OCI-M2 (cell line): ENCODE measurements around the gene DNAJC9.
"Not testable (repeated sequence)": the region's sequence is repeated elsewhere in the genome, so short reads cannot be mapped to it uniquely, and the experiment has no call there.

ENCODE experiments used
- DNase-seq: peaks from one replicate; lab custom pipeline; 2025; ENCODE audit not compliant: unreplicated experiment; lab: John Stamatoyannopoulos, UW

Gene DNAJC9, protein sequence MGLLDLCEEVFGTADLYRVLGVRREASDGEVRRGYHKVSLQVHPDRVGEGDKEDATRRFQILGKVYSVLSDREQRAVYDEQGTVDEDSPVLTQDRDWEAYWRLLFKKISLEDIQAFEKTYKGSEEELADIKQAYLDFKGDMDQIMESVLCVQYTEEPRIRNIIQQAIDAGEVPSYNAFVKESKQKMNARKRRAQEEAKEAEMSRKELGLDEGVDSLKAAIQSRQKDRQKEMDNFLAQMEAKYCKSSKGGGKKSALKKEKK

DNA sequence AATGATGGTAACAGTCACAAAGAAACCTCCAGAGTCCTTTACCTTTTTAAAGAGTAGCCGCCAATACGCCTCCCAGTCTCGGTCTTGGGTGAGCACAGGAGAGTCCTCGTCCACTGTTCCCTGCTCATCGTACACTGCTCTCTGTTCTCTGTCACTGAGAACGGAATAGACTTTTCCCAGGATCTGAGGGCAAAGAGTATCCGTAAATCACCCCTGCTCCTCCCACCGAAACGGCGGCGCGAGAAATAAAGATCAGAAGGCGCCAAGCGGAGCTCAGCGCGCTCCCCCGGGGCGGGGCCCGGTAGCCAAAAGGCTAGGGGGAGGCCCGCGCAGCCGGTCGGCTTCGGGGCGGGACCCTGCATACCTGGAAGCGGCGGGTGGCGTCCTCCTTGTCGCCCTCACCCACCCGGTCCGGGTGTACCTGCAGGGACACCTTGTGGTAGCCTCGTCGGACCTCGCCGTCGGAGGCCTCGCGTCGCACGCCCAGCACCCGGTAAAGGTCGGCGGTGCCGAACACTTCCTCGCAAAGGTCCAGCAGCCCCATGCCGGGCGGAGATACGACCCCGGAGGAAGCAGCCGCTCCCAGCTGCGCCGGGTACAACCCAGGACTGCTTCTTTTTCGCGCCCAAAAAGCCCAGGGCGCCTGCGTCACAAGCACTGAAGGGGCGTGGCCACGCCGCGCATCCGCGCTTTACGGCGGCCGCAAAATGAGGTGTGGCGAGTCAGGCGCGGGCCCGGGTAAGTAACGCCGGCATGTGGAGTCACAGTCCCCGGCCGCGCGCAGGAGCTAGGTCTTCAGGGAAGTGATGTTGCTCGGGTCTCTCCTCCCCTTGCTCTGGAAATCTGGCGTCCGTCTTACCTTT, at the start of gene DNAJC9:
DNAJC9 (minus strand) TSS at position 610 of the 863 bp plus-strand sequence; CDS start at position 544, 66 bp downstream.
- no peak for DNase-seq

DNA sequence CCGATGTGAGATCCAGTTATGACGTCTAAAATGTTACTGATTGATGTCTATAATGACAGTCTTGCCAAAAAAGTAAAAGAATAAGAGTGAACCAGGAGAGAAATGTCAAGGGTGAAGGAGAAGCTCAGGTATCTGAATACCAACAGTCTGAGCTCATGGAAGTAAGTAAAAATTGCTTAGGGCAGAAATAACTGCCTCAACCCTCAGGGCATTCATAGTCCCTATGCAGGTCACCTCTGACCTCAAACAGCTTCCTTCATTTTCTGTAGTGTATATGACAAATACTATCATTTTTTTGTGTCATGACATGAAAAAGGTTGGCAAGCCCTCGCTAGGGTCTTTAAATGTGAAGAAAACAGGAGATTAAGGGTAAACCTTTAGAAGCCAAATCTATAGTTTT, 46.4 kb upstream of the DNAJC9 start:
- DNase-seq: no peak

DNA sequence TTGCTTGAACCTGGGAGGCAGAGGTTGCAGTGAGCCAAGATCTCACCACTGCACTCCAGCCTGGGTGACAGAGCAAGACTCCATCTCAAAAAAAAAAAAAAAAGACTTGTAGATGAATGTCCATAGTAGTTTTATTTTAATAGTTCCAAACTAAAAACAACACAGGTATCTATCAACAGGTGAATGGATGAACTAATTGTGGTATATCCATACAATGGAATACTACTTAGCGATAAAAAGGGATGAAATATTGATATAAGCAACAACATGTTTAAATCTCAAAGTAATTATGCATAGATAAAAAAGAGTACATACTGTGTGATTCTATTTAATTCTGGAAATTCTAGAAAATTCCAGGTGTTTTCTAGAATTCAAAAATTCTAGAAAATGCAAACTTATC, 42.9 kb upstream of the DNAJC9 start:
- DNase-seq: no peak

DNA sequence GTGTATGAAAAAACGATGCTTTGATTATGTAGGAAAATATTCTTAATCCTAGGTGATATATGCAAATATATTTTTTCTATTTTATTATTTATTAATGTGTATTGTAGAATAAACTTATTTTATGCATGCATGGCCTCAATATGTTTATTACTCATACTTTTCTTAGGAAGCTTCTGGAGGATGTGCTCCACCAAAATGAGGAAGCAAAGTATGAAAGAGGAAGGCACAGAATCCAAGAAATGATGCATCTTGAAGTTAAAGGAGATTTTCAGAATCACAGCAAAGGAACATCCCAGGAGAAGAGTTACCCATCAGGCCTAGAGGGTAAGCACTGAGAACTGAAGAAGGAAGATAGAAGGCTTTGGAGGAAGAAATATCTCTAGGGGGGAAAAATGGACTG, 40.4 kb upstream of the DNAJC9 start:
- no peak for DNase-seq

DNA sequence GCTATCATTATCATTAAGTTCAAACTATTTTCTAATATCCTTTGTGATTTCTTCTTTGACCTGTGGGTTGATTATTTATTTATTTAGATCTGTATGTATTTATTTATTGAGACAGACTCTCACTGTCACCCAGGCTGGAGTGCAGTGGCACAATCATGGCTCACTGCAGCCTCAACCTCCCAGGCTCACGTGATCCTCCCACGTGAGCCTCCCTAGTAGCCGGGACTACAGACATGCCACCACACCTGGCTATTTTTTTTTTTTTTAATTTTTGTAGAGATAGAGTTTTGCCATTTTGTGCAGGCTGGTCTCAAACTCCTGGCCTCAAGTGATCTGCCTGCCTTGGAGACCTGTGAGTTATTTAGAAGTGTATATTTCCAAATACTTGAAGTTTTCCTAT, 34.0 kb upstream of the DNAJC9 start:
- no peak for DNase-seq

DNA sequence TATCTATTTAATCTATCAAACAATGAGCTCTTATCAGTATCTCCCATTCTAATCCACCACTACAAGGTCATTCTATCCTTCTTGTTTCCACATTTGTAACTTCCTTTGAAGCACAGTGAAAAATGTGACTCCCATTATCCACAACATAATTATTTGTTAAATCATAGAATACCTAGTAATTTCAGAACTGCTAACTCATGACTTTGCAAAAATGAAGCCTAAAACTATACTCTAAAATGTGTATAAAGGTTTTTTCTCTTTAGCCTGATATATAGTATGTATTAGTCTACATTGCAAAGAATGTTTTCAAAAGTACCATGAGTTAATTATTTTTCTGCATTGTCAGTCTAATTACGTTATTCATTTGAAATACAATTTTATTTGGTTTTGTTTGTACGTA, 17.4 kb upstream of the DNAJC9 start:
- DNase-seq: no peak

DNA sequence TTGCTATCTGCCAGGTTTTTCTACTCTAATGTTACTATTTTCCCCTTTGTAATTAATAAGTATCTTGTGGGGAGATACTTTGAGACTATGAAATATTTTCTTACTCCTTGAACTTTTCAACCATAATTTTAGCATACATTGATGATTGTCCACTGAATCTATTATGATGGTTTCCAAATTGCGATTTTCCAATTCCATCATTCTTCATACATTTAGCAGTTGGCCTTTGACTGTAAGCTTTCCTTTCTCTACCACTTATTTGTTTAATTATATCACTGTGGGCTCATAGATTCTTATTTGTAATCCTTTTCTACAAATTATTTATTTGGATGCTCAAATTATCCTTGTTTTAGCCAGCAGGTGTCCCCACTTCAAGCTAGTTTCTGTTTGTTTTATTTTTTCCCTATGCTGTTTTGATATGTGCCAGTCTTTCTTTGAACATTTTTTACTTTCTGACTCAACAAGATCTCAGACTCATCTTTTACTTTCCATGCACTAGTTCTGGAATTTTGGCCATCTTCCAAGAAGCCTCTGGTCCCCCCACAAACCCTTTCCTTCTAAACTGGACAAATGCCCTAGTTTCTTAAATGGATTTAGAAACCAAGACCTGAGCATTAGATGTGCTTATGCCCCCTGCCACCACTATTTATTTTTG, 16.8 kb upstream of the DNAJC9 start:
- no peak for DNase-seq

DNA sequence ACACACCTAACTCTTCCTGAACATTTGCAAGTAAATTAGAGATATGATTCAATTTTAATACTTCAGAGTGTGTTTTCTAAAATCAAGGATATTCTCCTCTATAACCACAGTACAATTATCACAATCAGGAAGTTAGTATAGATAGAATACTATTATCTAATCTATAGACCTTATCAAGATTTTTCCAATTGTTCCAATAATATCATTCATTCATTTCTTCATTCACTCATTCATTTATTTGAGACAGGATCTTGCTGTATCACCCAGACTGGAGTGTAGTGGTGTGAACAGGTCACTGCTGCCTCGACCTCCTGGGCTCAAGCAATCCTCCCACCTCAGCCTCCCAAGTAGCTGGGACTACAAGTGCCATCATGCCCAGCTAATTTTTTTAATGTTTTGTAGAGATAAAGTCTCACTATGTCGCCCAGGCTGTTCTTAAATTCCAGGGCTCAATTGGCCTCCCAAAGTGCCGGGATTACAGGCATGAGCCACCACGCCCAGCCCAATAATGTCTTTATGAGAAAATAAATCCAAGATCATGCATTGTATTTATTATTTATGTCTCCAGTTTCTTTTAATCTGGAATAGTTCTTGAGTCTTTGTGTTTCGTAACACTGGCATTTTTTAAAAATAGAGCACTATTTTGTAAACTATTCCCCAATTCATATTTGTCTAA, 16.0 kb upstream of the DNAJC9 start:
- DNase-seq: no peak

DNA sequence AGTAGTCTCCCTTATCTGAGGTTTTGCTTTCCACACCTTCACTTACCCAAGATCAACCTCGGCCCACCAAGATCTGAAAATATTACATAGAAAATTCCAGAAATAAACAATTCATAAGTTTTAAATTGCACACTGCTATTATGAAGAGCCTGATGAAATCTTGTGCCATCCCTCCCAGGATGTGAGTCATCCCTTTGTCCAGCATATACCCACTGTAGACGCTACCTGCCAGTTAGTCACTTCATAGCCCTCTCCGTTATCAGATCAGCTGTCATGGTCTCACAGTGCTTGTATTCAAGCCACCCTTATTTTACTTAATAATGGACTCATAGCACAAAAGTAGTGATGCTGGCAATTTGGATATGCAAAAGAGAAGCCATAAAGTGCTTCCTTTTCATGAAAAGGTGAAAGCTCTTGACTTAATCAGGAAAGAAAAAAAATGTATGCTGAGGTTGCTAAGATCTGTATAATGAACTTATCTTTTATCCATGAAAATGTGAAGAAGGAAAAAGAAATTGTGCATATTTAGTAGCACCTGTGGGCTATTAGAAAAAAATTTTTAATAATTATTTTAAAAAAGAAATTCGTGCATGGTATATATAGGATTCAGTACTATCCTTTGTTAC, 15.2 kb upstream of the DNAJC9 start:
- DNase-seq: no peak

DNA sequence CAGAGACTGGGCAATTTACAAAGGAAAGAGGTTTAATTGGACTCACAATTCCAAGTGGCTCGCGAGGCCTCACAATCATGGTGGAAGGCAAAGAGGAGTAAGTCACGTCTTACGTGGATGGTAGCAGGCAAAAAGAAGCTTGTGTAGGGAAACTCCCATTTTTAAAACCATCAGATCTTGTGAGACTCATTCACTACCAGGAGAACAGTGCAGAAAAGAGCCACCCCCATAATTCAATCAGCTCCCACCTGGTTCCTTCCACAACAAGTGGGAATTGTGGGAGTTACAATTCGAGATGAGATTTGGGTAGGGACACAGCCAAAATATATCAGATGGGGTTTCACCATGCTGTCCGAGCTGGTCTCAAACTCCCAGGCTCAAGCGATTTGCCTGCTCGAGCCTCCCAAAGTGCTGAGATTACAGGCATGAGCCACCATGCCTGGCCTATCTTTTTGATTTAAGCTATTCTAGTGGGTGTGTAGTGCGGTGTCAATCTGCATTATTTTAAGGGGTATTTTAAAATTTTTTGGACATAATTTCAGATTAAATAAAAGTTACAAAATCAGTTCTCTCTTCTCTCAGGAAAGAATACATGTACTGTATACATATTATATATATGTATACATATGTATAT, 14.4 kb upstream of the DNAJC9 start:
- no peak for DNase-seq

DNA sequence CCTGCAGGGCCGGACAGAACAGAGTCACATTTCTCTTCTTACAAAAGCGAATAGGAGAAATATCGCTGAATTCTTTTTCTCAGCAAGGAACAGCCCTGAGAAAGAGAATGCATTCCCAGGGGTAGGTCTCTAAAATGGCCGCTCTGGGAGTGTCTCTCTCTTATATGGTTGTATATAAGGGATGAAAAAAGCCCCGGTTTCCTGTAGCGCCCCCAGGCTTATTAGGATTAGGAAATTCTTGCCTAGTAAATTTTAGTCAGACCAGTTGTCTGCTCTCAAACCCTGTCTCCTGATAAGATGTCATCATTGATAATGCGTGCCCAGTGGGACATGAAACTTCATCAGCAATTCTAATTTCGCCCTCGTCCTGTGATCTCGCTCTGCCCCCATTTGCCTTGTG, 11.6 kb upstream of the DNAJC9 start:
- not testable (repeated sequence) for DNase-seq

DNA sequence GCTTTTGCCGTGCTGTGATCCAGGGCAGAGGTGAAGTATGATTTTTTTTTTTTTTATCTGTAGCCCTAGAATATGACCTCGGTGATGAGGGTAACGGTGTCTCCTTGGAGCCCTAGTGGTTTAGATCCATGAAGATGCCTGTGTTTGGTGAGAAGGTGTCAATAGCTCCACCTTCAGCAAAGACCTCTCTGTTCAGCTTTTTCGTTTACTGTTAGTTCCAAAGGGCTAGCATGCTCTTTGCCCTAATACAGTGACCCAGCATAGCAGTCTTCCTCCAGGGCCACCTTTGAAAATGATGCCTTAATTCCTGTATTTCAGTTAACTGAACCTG, 6.1 kb upstream of the DNAJC9 start:
- DNase-seq: no peak

DNA sequence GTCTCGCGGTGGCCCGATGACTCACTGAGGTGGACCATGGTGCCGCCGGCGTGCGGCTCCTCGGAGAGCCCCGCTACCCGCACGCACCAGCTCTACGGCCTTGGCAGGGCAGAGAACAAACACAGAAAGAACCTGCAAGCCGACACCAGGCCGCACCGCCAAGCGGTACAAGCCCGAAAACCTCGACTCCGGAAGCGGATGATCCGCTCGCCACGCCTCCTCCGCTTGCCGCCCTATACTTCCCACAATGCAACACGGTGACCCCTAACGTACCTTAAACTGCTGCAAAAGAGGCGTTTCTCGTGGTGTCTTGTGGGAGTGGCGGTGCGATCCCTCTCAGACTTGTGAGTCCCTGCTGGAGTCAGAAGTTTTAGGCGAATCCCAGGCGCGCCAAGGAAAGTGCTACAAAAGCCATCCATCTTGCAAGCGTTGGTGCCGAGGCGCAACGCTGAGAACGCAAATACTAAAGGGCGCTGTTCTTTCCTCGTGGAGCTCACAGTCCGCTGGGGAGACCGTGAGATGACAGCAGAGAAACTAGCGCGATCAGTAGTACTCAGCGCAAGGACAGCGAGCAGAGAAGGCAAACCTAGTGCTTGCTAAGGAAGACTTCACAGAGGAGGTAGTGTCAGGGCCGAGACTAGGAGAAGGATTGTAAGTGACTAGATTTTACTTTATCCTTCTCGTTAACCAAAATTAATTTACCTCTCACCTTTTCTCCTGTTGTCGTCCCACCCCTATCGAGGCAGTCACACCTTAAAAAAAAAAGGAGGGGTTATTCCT, 5.6 kb upstream of the DNAJC9 start, which contains the start of gene MRPS16:
MRPS16 (minus strand) TSS at position 200 of the 780 bp plus-strand sequence; CDS start at position 38, 162 bp downstream.
- DNase-seq: peak; percentile 23

DNA sequence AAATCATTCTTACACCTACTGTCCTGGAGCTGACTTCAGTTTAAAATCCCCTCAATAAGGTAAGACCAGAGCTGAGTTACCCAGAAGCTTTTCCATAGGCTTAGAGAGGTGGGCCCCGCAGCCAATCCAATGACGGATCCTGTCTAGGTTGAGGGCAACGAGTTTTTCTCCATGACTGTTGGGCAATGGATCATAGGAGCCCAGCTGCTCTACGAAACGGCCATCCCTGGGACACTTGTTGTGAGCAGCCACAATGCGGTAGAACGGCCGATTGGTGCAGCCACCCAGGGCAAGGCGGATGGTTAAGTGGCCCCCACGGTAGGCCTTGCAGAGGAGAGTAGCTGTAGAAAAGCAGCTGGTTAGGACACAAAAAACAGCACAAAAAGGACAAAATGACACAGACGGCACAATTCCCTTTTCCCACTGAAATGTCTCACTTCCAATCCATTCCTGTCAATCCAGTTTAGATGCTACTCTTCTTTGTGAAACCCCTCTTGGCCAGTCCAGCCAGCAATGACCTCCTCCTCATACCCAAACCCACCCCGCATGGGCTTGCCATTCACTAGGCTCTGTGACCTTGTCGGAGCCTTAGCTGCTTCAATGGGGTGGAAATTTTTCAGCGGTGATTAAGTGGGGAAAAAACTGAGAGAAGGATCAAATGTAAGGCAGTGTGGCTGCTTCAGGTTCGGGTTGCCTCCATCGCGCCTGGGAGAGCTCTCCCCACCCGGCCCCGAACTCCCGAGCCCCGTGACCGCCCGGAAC, 4.8 kb upstream of the DNAJC9 start:
- no peak for DNase-seq

DNA sequence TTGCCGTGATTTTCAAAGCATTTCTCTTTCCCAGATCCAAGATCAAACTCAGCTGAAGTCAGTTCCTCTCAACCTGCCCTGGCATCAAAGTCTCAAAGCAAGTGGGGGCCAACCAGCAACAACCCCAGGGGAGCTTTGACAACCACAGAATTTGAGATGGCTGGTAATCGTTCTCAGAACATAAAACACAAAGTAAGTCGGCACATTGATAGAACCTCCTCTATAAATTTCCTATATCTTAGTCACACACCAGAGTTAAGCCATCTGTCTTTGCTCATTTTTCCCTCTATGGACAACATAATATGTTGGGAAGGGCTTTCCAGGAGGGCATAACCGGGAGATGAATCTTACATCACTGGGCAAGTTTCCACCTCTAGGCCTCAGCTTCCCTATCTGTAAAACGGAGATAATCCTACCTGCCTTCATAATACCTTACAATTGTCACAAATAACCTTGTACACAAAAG, 1.2 kb upstream of the DNAJC9 start:
- DNase-seq: no peak

DNA sequence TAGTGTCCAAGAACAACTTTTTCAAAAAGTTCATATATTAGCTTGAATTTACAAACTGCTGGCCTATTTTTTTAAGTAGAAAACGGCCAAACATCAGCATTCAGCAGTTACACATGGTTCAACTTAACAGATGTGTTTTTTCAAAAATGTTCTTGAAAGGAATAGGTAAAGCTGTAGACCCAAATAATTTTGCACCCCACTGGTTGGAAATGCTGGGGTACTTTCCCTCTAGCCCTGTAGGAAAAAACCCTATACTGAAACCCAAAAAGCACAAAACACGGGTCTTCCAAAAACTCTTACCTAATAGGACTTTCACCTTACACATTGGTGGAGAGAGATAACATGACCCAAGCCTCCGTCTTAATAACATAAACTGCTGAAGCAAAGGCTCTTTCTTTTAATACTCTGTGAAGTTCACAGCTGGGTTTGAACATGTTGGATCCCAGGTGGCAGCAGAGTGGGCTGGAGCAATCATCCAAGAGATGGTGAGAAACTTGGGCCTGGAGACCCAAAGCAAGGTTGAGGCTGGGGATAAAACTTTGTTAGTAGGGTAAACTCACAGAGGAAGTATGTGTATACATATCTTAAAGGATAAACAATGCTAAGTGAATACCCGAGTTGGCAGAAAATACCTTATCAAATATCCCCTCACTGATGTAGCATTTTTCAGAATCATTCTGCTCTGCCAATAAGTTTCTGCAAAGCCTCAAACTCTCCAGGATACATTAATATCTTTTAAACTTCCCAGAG, 629 bp upstream of the DNAJC9 start:
- no peak for DNase-seq

DNA sequence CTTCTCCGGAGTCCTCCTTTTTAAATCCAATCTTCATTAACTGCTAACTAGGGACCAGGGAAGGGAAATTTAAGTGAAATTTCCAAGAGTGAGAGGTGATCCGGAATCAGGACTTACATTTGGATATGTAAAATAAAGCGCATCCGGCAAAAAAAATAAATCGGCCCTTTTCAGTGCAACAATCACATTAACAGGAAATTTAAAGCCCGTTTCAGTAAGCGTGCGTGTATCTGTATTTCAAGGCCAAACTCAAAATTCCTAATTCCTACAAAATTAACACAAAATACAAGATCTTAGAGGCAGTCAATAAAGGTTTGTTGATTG, 771 bp downstream of the DNAJC9 start:
- DNase-seq: no peak

DNA sequence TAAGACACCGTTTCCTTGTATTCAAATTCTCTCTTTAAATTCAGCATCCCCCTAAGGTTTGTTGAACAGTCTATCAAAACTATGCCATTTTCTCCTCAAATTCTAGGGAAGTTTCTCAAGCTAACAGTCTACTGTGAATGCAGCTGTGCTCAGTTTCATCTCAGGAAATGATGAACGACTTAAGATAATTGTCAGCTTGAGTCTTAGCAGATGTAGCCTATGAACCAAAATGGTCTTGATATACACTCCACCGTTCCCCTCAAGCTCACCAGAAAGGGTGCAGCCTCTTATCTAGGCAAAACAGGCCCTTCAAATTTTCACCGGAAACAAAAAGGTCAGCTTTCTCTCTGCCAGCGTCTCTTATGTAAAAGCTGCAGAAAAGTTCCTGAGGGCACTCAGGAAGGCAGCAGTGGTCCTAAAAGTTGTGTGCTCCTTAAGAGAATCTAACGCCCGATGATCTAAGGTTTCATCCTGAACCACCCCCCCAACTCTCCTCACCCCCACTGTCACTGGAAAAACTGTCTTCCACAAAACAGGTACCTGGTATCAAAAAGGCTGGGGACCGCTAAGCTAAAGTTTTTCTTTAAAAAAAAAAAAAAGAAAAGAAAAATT, 2.1 kb downstream of the DNAJC9 start:
- peak; percentile 57 for DNase-seq
